Omental fat pad (tissue), 4 donors: ENCODE data around the gene NMNAT2. TPM values are rescaled to one million over a fixed set of nuclear protein-coding genes. Genes with fewer than 3 reads are reported as not detected.
A peak's percentile ranks its signal among the peaks of the same experiment; 100 is the strongest.

Experiments
- ATAC-seq: fragments of 150-250 bp; one replicate; pipeline ENCODE4 v1.9.1; 2016; ENCODE audit warnings: mild to moderate bottlenecking, moderate library complexity; ENCODE audit not compliant: low FRiP score
- DNase-seq: peaks from one replicate; pipeline ENCODE4 v3.0.0-alpha.2; 2019; ENCODE audit warnings: low spot score
- CTCF ChIP-seq, 3 donors: fragments of 450-650 bp; IDR thresholded peaks; one replicate each; pipeline ENCODE4 v1.5.1; 2016 to 2017; ENCODE audit warnings: antibody characterized with exemption in 3 of 3, mild to moderate bottlenecking in 3 of 3, moderate library complexity in 2 of 3
- total RNA-seq, 4 donors: library from RNA; depleted of rRNA; stranded (reverse); fragments of >200 nt; gene quantifications; one replicate each; pipeline ENCODE4 v1.1.0, GENCODE V29; 2016

Gene NMNAT2
- total RNA-seq, 4 donors from 2014 or later: 0.84 to 11.3 (median 5.2) TPM

GRCh38 chr1:183356534-183357182, 61.5 kb downstream of the NMNAT2 start:
- no peak for DNase-seq
- no peak for ATAC-seq
- TF ChIP-seq CTCF (IDR thresholded peaks at IDR 0.05): no peak

- TF ChIP-seq CTCF (IDR thresholded peaks at IDR 0.05): no peak
- ATAC-seq: no peak
- no peak for DNase-seq
Measured at GRCh38 chr1:183355797-183356196, 62.4 kb downstream of the NMNAT2 start.

- DNase-seq: no peak
- ATAC-seq: no peak
- no peak for TF ChIP-seq CTCF (IDR thresholded peaks at IDR 0.05)
Measured at GRCh38 chr1:183355181-183355580, 63.0 kb downstream of the NMNAT2 start.

GRCh38 chr1:183353597-183353996, 64.6 kb downstream of the NMNAT2 start:
- TF ChIP-seq CTCF (IDR thresholded peaks at IDR 0.05): no peak
- ATAC-seq (no peak), DNase-seq (no peak)

GRCh38 chr1:183349201-183349711, 68.9 kb downstream of the NMNAT2 start:
- DNase-seq (no peak), ATAC-seq (peak; percentile 81)
- no peak for TF ChIP-seq CTCF (IDR thresholded peaks at IDR 0.05)

GRCh38 chr1:183346276-183346732, 71.9 kb downstream of the NMNAT2 start:
- no peak for DNase-seq
- TF ChIP-seq CTCF (IDR thresholded peaks at IDR 0.05): no peak
- no peak for ATAC-seq

- no peak for ATAC-seq
- no peak for DNase-seq
- TF ChIP-seq CTCF (IDR thresholded peaks at IDR 0.05): no peak
Measured at GRCh38 chr1:183339556-183340167, 78.5 kb downstream of the NMNAT2 start.
